ENCODE measurements around the gene ZNF414.

Gene ZNF414

DNA sequence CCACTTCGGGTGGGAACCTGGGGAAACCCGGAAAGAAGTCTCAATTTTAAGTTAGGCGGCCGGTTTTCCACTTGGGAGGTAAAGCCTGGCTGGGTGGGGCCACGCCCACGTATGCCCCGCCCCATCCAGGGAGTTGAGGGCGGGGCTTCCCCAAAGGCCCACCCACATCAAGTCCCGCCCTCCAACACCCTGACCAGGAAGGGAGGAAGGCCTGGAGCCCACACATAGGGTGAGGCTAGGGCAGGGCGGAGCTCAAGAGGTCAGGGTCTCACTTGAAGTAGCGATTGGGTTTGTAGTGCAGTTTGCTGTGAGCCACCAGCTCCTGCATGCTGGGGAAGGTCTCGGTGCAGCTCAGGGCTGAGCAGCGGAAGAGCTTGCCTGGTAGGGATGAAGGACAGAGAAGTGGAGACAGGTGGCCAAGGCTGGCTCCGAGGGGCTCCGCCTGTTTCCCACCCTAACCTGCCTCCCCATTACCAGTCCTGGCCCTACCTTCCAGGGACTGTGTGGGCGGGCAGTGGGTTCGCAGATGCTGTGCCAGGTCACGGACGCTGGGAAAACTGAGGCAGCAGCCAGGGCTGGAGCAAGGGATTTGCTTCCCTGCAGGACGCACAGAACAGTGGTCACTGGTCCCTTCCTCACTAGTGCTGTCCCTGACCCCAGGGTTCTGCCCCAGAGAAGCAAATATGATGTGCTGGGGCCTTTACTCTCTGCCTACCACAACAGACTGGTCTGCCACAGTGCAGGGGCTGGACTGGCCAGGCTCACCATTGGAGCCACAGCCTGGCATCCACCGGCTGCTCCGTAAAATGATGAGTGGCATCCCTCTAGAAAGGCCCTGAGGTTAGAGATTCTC lies 1.6 kb downstream of the ZNF414 start:
- H3K27me3 ChIP-seq (ENCODE audit: insufficient read depth, low read length), result no peaks in the 10 kb centered on the region
- H3K4me3 ChIP-seq (ENCODE audit: low read length), result no peak overlapping the region
- peaks cover 17% of the 10 kb centered on the region for H3K36me3 ChIP-seq (ENCODE audit: insufficient read depth, low read length)
- peaks cover 9% of the 10 kb centered on the region for H3K4me1 ChIP-seq (ENCODE audit: insufficient read depth, low read length)
- no peak overlapping the region for H2AFZ ChIP-seq (ENCODE audit: low read depth, low read length)
- no peaks in the 10 kb centered on the region for H3K9me3 ChIP-seq (ENCODE audit: low read length)

DNA sequence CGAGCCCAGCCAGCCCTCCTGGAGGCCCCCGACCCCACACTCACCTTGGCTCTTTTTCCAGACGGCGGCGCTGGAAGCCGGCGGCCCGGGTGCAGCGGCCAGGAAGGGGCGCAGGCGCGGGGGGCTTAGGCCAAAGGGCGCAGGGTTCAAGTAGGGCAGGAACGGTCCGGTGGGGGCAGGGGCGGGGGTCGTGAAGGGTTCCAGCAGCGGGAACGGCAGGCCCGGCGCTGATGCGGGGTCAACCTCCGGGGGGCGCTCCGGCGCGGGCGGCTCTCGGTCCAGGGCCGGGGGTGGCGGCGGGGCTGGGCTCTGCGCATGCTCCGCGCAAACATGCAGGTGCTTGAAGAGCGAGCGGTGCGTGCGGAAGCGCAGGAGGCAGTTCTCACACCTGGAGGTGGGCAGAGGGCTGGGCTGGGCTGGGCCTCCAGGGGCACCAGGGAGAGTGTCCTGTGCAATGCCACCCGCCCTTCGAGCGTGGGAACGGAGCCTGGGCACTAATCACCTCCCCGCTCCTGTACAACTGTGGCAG lies 2.3 kb downstream of the ZNF414 start:
- Histone ChIP-seq H3K9me3 (ENCODE audit: low read length) (no peaks in the 10 kb centered on the region), H3K4me3 (ENCODE audit: low read length) (no peak overlapping the region), H3K36me3 (ENCODE audit: insufficient read depth, low read length) (peaks cover 17% of the 10 kb centered on the region), H3K27me3 (ENCODE audit: insufficient read depth, low read length) (no peaks in the 10 kb centered on the region), H2AFZ (ENCODE audit: low read depth, low read length) (no peak overlapping the region), H3K4me1 (ENCODE audit: insufficient read depth, low read length) (peaks cover 9% of the 10 kb centered on the region)

GRCh38 chr19:8510589-8511115 lies 3.3 kb downstream of the ZNF414 start:
- Histone ChIP-seq H3K9me3 (ENCODE audit: low read length) (no peaks in the 10 kb centered on the region), H3K4me3 (ENCODE audit: low read length) (no peak overlapping the region), H3K27me3 (ENCODE audit: insufficient read depth, low read length) (no peaks in the 10 kb centered on the region), H3K4me1 (ENCODE audit: insufficient read depth, low read length) (peaks cover 14% of the 10 kb centered on the region), H3K36me3 (ENCODE audit: insufficient read depth, low read length) (peaks cover 17% of the 10 kb centered on the region), H2AFZ (ENCODE audit: low read depth, low read length) (no peak overlapping the region)

GRCh38 chr19:8506402-8506957 lies 7.5 kb downstream of the ZNF414 start:
- peaks cover 9% of the 10 kb centered on the region for H3K36me3 ChIP-seq (ENCODE audit: insufficient read depth, low read length)
- no peaks in the 10 kb centered on the region for H3K27me3 ChIP-seq (ENCODE audit: insufficient read depth, low read length)
- H3K4me3 ChIP-seq (ENCODE audit: low read length), result no peak overlapping the region
- H2AFZ ChIP-seq (ENCODE audit: low read depth, low read length), result peak overlapping the region; percentile 79
- no peaks in the 10 kb centered on the region for H3K9me3 ChIP-seq (ENCODE audit: low read length)
- peaks cover 7% of the 10 kb centered on the region for H3K4me1 ChIP-seq (ENCODE audit: insufficient read depth, low read length)

GRCh38 chr19:8505680-8506401 lies 8.1 kb downstream of the ZNF414 start:
- Histone ChIP-seq H3K4me1 (ENCODE audit: insufficient read depth, low read length) (peaks cover 7% of the 10 kb centered on the region), H3K36me3 (ENCODE audit: insufficient read depth, low read length) (peaks cover 4% of the 10 kb centered on the region), H2AFZ (ENCODE audit: low read depth, low read length) (peak overlapping the region; percentile 79), H3K4me3 (ENCODE audit: low read length) (peak overlapping the region; percentile 45), H3K9me3 (ENCODE audit: low read length) (no peaks in the 10 kb centered on the region), H3K27me3 (ENCODE audit: insufficient read depth, low read length) (no peaks in the 10 kb centered on the region)

DNA sequence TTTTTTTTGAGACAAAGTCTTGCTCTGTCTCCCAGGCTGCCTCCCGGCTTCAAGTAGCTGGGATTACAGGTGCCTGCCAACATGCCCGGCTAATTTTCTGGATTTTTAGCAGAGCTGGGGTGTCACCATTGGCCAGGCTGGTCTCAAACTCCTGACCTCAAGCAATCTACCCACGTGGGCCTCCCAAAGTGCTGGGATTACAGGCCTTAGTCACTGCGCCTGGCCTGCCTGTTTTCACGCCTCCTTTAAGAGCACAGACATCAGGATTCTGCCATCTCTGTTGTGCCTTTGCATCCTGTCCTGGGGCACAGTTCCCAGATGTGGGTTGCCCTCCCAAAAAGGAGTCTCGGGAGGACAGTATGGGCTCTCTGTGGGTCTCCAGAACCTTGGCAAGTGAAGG lies 9.0 kb downstream of the ZNF414 start:
- no peak overlapping the region for H2AFZ ChIP-seq (ENCODE audit: low read depth, low read length)

GRCh38 chr19:8504171-8504570 lies 9.8 kb downstream of the ZNF414 start:
- H2AFZ ChIP-seq (ENCODE audit: low read depth, low read length), result no peak overlapping the region
- H3K9me3 ChIP-seq (ENCODE audit: low read length), result no peaks in the 10 kb centered on the region
- H3K36me3 ChIP-seq (ENCODE audit: insufficient read depth, low read length), result no peaks in the 10 kb centered on the region
- peaks cover 7% of the 10 kb centered on the region for H3K4me1 ChIP-seq (ENCODE audit: insufficient read depth, low read length)
- H3K27me3 ChIP-seq (ENCODE audit: insufficient read depth, low read length), result no peaks in the 10 kb centered on the region
- no peak overlapping the region for H3K4me3 ChIP-seq (ENCODE audit: low read length)

More for the DNA sequence above, 9.0 kb downstream of the ZNF414 start:
- Histone ChIP-seq H3K9me3 (ENCODE audit: low read length) (no peaks in the 10 kb centered on the region), H3K36me3 (ENCODE audit: insufficient read depth, low read length) (no peaks in the 10 kb centered on the region), H3K4me3 (ENCODE audit: low read length) (no peak overlapping the region), H3K4me1 (ENCODE audit: insufficient read depth, low read length) (peaks cover 7% of the 10 kb centered on the region), H3K27me3 (ENCODE audit: insufficient read depth, low read length) (no peaks in the 10 kb centered on the region)

- Histone ChIP-seq H3K36me3 (ENCODE audit: insufficient read depth, low read length) (no peaks in the 10 kb centered on the region), H3K4me1 (ENCODE audit: insufficient read depth, low read length) (peaks cover 7% of the 10 kb centered on the region), H2AFZ (ENCODE audit: low read depth, low read length) (no peak overlapping the region), H3K9me3 (ENCODE audit: low read length) (no peaks in the 10 kb centered on the region), H3K27me3 (ENCODE audit: insufficient read depth, low read length) (no peaks in the 10 kb centered on the region), H3K4me3 (ENCODE audit: low read length) (no peak overlapping the region)
Observed at GRCh38 chr19:8503510-8503909, 10.5 kb downstream of the ZNF414 start.

- H3K36me3 ChIP-seq (ENCODE audit: insufficient read depth, low read length), result no peaks in the 10 kb centered on the region
Observed at GRCh38 chr19:8501981-8502380, 12.0 kb downstream of the ZNF414 start.

GRCh38 chr19:8501516-8501915 lies 12.5 kb downstream of the ZNF414 start:
- H3K9me3 ChIP-seq (ENCODE audit: low read length), result no peaks in the 10 kb centered on the region
- no peak overlapping the region for H3K4me3 ChIP-seq (ENCODE audit: low read length)
- H3K27me3 ChIP-seq (ENCODE audit: insufficient read depth, low read length), result no peaks in the 10 kb centered on the region
- H3K36me3 ChIP-seq (ENCODE audit: insufficient read depth, low read length), result no peaks in the 10 kb centered on the region
- H2AFZ ChIP-seq (ENCODE audit: low read depth, low read length), result no peak overlapping the region
- H3K4me1 ChIP-seq (ENCODE audit: insufficient read depth, low read length), result peaks cover 7% of the 10 kb centered on the region

More at GRCh38 chr19:8501981-8502380, 12.0 kb downstream of the ZNF414 start:
- no peaks in the 10 kb centered on the region for H3K27me3 ChIP-seq (ENCODE audit: insufficient read depth, low read length)
- H3K4me3 ChIP-seq (ENCODE audit: low read length), result no peak overlapping the region
- H2AFZ ChIP-seq (ENCODE audit: low read depth, low read length), result no peak overlapping the region
- peaks cover 7% of the 10 kb centered on the region for H3K4me1 ChIP-seq (ENCODE audit: insufficient read depth, low read length)
- H3K9me3 ChIP-seq (ENCODE audit: low read length), result no peaks in the 10 kb centered on the region

DNA sequence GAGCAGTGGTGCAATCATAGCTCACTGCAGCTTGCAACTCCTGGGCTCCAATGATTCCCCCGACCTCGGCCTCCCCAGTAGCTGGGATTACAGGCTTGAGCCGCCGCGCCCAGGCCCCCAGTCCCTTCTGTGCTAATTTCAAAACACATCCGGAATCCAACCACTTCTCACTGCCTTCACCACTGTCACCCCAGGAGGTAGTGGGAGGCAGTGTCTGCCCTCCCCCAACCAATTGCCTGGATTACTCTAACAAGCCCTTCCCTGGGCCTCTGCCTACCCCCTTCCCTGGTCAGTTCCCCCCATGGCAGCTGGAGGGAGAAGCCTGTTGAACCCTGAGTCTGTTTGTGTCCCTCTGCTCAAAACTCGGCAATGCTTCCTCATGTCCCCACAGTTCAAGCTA lies 13.8 kb downstream of the ZNF414 start:
- Histone ChIP-seq H3K4me1 (ENCODE audit: insufficient read depth, low read length) (no peaks in the 10 kb centered on the region), H3K4me3 (ENCODE audit: low read length) (no peak overlapping the region)

GRCh38 chr19:8499048-8499833 lies 14.7 kb downstream of the ZNF414 start:
- Histone ChIP-seq H3K36me3 (ENCODE audit: insufficient read depth, low read length) (no peaks in the 10 kb centered on the region), H2AFZ (ENCODE audit: low read depth, low read length) (no peak overlapping the region), H3K4me3 (ENCODE audit: low read length) (no peak overlapping the region), H3K4me1 (ENCODE audit: insufficient read depth, low read length) (no peaks in the 10 kb centered on the region), H3K9me3 (ENCODE audit: low read length) (no peaks in the 10 kb centered on the region), H3K27me3 (ENCODE audit: insufficient read depth, low read length) (no peaks in the 10 kb centered on the region)

More for the DNA sequence above, 13.8 kb downstream of the ZNF414 start:
- H2AFZ ChIP-seq (ENCODE audit: low read depth, low read length), result no peak overlapping the region
- no peaks in the 10 kb centered on the region for H3K36me3 ChIP-seq (ENCODE audit: insufficient read depth, low read length)
- H3K9me3 ChIP-seq (ENCODE audit: low read length), result no peaks in the 10 kb centered on the region
- H3K27me3 ChIP-seq (ENCODE audit: insufficient read depth, low read length), result no peaks in the 10 kb centered on the region

All from neuron (in vitro differentiated cells).